HFF-Myc (cell line): ENCODE data around the gene FBXW7.

ENCODE experiments used
- DNase-seq: peaks from one replicate; pipeline ENCODE4 v3.0.0-alpha.2; 2011; ENCODE audit warnings: low read depth; ENCODE audit errors: extremely low read depth
- H3K4me3 ChIP-seq: replicated peaks from 2 replicates; pipeline ENCODE4 v1.5.1; 2011; ENCODE audit warnings: low read depth, mild to moderate bottlenecking, control low read depth, low read length
- CTCF ChIP-seq: IDR thresholded peaks from 2 replicates; pipeline ENCODE4 v1.5.1; 2012; ENCODE audit warnings: mild to moderate bottlenecking, low read depth, low read length, control low read depth; ENCODE audit errors: missing control alignments

The FBXW7 gene

GRCh38 chr4:152346526-152346925 is 189.4 kb downstream of the FBXW7 start:
- no peak overlapping the region for H3K4me3 ChIP-seq
- DNase-seq: no peak
- TF ChIP-seq CTCF: no peak

DNA sequence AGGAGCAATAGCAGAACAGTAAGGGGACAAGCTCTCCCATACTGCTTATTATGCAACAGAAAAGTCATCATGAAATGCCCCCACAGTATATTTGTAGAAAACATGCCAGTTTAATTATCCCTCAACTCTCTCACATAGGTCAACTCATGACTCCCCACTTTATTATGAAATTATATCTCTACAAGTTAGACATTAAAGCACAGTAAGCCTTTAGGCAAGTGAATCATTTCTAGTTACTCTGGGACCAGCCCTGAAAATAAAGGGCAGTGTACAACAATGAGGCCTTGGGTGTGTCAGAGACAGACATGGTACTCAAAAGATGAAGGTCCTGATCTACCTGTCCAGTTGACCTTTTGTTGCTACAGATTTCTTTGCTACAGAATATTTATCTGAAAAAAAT is 191.9 kb downstream of the FBXW7 start:
- H3K4me3 ChIP-seq: no peak overlapping the region
- no peak for TF ChIP-seq CTCF
- no peak for DNase-seq

- TF ChIP-seq CTCF: no peak
- DNase-seq: no peak
- H3K4me3 ChIP-seq: no peak overlapping the region
Measured at GRCh38 chr4:152342293-152342692, 193.6 kb downstream of the FBXW7 start.

GRCh38 chr4:152340818-152341217 is 195.1 kb downstream of the FBXW7 start:
- no peak for TF ChIP-seq CTCF
- no peak for DNase-seq
- no peak overlapping the region for H3K4me3 ChIP-seq

GRCh38 chr4:152339576-152339975 is 196.3 kb downstream of the FBXW7 start:
- DNase-seq: no peak
- H3K4me3 ChIP-seq: no peak overlapping the region
- TF ChIP-seq CTCF: no peak

- H3K4me3 ChIP-seq: no peak overlapping the region
- DNase-seq: no peak
- TF ChIP-seq CTCF: no peak
Measured at GRCh38 chr4:152334931-152335330, 201.0 kb downstream of the FBXW7 start.

- TF ChIP-seq CTCF: no peak
- DNase-seq: no peak
- H3K4me3 ChIP-seq: no peak overlapping the region
Measured at GRCh38 chr4:152331042-152331441, 204.8 kb downstream of the FBXW7 start.
